ENCODE results near the gene SYNGR4.

GRCh38 chr19:48379058-48379457 is 14.9 kb downstream of the SYNGR4 start:
- TF ChIP-seq, protein P1, sequence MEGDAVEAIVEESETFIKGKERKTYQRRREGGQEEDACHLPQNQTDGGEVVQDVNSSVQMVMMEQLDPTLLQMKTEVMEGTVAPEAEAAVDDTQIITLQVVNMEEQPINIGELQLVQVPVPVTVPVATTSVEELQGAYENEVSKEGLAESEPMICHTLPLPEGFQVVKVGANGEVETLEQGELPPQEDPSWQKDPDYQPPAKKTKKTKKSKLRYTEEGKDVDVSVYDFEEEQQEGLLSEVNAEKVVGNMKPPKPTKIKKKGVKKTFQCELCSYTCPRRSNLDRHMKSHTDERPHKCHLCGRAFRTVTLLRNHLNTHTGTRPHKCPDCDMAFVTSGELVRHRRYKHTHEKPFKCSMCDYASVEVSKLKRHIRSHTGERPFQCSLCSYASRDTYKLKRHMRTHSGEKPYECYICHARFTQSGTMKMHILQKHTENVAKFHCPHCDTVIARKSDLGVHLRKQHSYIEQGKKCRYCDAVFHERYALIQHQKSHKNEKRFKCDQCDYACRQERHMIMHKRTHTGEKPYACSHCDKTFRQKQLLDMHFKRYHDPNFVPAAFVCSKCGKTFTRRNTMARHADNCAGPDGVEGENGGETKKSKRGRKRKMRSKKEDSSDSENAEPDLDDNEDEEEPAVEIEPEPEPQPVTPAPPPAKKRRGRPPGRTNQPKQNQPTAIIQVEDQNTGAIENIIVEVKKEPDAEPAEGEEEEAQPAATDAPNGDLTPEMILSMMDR (IDR thresholded peaks at IDR 0.05), result no peak
- no peak for TF ChIP-seq POLR2A (IDR thresholded peaks at IDR 0.05)
